ENCODE results near the gene GPR37.

GPR37 gene

DNA sequence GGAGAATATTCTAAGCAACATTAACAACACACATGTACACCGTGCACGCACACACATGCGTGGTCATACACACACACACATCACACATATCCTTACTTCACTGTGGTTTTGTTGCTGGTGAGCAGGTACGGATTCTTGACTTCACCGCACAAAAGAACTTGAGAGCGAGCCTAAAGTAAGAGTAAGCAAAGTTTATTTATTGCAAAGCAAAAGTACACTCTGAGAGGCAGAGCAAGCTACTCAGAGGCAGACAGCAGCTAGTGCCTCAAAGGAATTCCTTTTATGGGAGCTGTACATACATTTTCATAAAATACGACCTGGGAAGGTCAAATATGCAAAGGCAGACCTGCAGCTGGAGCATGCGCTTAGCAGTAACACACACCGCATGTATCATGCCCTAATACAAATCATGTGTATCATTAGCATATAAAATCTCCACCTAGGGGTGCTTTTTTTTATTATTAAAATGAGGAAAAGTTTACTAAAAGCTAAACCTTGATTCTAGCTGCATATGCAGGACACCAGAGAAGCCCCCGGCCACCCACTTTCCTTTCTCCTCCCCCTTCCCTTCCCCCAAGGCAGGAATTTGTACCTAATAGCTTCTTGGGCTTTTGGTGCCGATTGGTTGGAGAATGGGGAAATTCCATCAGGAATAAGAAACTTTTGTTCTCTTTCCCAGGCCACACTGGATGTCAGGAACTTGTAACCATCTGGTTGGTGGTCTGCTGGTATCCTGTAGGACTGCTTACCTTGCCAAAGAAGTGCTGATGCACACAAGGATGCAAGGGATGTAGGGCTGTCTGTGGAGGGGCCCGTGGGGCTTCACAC is 16.5 kb upstream of the GPR37 start:
- Histone ChIP-seq H3K27ac (no peak overlapping the region), H3K4me3 (no peak overlapping the region), H3K36me3 (no peaks in the 10 kb centered on the region), H4K20me1 (no peaks in the 10 kb centered on the region), H3K9me3 (replicated peaks in 1 of 11) (no peaks in the 10 kb centered on the region), H3K27me3 (no peaks in the 10 kb centered on the region), H3K4me2 (no peak overlapping the region), H3K9ac (no peak overlapping the region), H3K4me1 (peaks cover 0 to 17% (median 0%) of the 10 kb centered on the region in 10 experiments; a peak in 5 of 20 replicates)
- no peak for TF ChIP-seq Cebpa-rat (IDR thresholded peaks at IDR 0.05)

DNA sequence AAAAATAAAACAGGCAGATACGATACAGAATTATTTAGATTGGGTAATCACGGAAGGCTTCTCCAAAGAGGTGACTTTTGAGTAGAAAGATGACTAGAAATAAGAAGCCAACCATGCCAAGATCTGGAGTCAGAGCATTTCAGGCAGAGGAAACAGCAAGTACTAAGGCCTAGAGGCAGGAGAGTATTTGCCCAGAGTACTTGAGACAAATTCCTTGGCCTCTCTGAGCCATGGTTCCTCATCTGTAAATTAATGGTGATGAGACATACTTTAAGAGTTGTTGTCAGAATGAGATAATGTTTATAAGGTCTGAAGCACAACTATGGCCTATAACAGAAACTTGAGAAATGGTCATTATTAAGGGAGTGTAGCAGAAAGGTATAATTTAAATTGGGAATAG is 15.8 kb upstream of the GPR37 start:
- no peak for TF ChIP-seq Cebpa-rat (IDR thresholded peaks at IDR 0.05)
- Histone ChIP-seq H3K27me3 (no peaks in the 10 kb centered on the region), H3K9me3 (replicated peaks in 1 of 11) (no peaks in the 10 kb centered on the region), H3K27ac (no peak overlapping the region), H3K36me3 (no peaks in the 10 kb centered on the region), H3K4me3 (no peak overlapping the region), H4K20me1 (no peaks in the 10 kb centered on the region), H3K4me1 (peaks cover 0 to 17% (median 0%) of the 10 kb centered on the region in 10 experiments; a peak in 5 of 20 replicates), H3K9ac (no peak overlapping the region), H3K4me2 (no peak overlapping the region)

DNA sequence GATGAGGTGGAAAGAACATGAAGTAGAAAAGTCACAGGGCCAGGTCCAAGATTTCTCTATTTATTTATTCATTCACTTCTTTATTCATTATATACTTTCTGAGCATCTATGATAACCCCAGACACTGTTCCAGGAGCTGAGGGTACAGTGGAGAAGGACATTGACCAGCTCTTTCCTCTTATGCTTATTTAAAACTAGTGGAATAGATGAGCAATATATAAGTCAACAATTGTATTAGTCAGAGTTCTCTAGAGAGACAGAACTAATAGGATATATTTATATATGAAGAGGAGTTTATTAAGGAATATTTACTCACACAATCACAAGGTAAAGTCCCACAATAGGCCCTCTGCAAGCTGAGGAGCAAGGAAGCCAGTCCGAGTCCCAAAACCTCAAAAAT is 15.0 kb upstream of the GPR37 start:
- H3K4me3 ChIP-seq = no peak overlapping the region
- H3K4me1 ChIP-seq = peaks cover 0 to 17% (median 0%) of the 10 kb centered on the region in 10 experiments; a peak in 5 of 20 replicates
- H3K36me3 ChIP-seq = no peaks in the 10 kb centered on the region
- H3K9me3 ChIP-seq (replicated peaks in 1 of 11) = no peaks in the 10 kb centered on the region
- no peak overlapping the region for H3K27ac ChIP-seq
- no peak overlapping the region for H3K4me2 ChIP-seq
- TF ChIP-seq Cebpa-rat (IDR thresholded peaks at IDR 0.05) = no peak
- no peak overlapping the region for H3K9ac ChIP-seq
- H4K20me1 ChIP-seq = no peaks in the 10 kb centered on the region
- no peaks in the 10 kb centered on the region for H3K27me3 ChIP-seq

- no peak for TF ChIP-seq Cebpa-rat (IDR thresholded peaks at IDR 0.05)
- Histone ChIP-seq H3K27me3 (no peaks in the 10 kb centered on the region), H3K9ac (no peak overlapping the region), H3K4me1 (peaks cover 0 to 17% (median 0%) of the 10 kb centered on the region in 10 experiments; a peak in 5 of 20 replicates), H3K4me2 (no peak overlapping the region), H3K27ac (no peak overlapping the region), H3K9me3 (replicated peaks in 1 of 11) (no peaks in the 10 kb centered on the region), H3K36me3 (no peaks in the 10 kb centered on the region), H3K4me3 (no peak overlapping the region), H4K20me1 (no peaks in the 10 kb centered on the region)
These were observed 14.5 kb upstream of the GPR37 start for GRCh38 chr7:124780056-124780455.

- no peak overlapping the region for H3K4me2 ChIP-seq
- no peak overlapping the region for H3K4me3 ChIP-seq
- no peaks in the 10 kb centered on the region for H3K27me3 ChIP-seq
- H3K9me3 ChIP-seq (replicated peaks in 1 of 11) = no peaks in the 10 kb centered on the region
- H3K4me1 ChIP-seq = peaks cover 0 to 17% (median 0%) of the 10 kb centered on the region in 10 experiments; a peak in 5 of 20 replicates
- no peak for TF ChIP-seq Cebpa-rat (IDR thresholded peaks at IDR 0.05)
- H3K9ac ChIP-seq = no peak overlapping the region
- H3K27ac ChIP-seq = no peak overlapping the region
- no peaks in the 10 kb centered on the region for H3K36me3 ChIP-seq
- H4K20me1 ChIP-seq = no peaks in the 10 kb centered on the region
These were observed 14.0 kb upstream of the GPR37 start for GRCh38 chr7:124779620-124780019.

DNA sequence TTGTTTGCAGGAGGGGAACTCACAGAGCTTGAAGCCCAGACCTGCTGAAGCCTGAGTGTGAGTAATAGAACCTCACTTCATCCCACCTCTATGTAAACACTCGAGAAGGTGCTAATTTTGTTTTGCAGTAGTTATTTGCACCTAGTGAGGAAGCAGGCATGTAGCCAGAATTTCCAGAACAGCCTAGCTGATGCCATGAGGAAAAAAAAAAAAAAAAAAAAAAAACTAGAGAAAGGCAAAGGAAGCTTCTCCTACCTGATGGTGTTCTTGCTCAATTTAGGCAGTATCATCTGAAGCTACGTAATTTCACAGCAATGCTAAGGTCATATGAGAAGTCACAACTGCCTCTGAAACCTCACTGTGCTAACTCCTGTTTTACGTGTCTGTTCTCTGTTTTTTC is 13.6 kb upstream of the GPR37 start:
- H4K20me1 ChIP-seq = no peaks in the 10 kb centered on the region
- H3K4me1 ChIP-seq = peaks cover 0 to 17% (median 0%) of the 10 kb centered on the region in 10 experiments; a peak in 5 of 20 replicates
- H3K4me2 ChIP-seq = no peak overlapping the region
- H3K27me3 ChIP-seq = no peaks in the 10 kb centered on the region
- H3K36me3 ChIP-seq = no peaks in the 10 kb centered on the region
- H3K9ac ChIP-seq = no peak overlapping the region
- H3K4me3 ChIP-seq = no peak overlapping the region
- no peaks in the 10 kb centered on the region for H3K9me3 ChIP-seq (replicated peaks in 1 of 11)
- no peak overlapping the region for H3K27ac ChIP-seq
- TF ChIP-seq Cebpa-rat (IDR thresholded peaks at IDR 0.05) = no peak

DNA sequence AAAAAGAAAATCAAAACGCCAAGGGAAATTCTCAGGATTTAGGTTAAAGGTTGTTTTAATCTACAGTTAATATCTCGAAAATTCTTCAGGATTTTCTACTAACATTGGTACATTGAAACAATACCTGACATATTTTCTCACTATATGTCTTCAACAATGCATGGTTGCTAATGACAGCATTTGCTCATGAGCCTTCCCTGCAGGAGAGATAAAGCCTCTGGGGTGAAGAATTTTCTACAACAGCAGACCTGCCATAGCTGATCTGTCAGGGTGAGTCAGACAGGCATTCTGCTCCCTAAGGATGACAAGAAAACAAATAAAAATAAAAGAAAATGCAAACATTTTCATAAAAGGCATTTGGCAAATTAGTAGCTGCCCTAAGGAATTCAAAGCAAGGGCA is 11.7 kb upstream of the GPR37 start:
- no peaks in the 10 kb centered on the region for H3K36me3 ChIP-seq
- H3K4me2 ChIP-seq = no peak overlapping the region
- TF ChIP-seq Cebpa-rat (IDR thresholded peaks at IDR 0.05) = no peak
- H3K27me3 ChIP-seq = no peaks in the 10 kb centered on the region
- no peak overlapping the region for H3K4me3 ChIP-seq
- H3K9me3 ChIP-seq (replicated peaks in 1 of 11) = no peaks in the 10 kb centered on the region
- no peaks in the 10 kb centered on the region for H3K4me1 ChIP-seq
- H4K20me1 ChIP-seq = no peaks in the 10 kb centered on the region
- no peak overlapping the region for H3K27ac ChIP-seq
- no peak overlapping the region for H3K9ac ChIP-seq

GRCh38 chr7:124776153-124776552 is 10.6 kb upstream of the GPR37 start:
- Histone ChIP-seq H3K9ac (no peak overlapping the region), H3K9me3 (replicated peaks in 1 of 11) (no peaks in the 10 kb centered on the region), H3K4me2 (no peak overlapping the region), H3K27me3 (no peaks in the 10 kb centered on the region), H3K36me3 (no peaks in the 10 kb centered on the region), H3K4me1 (no peaks in the 10 kb centered on the region), H4K20me1 (no peaks in the 10 kb centered on the region), H3K27ac (no peak overlapping the region), H3K4me3 (no peak overlapping the region)
- no peak for TF ChIP-seq Cebpa-rat (IDR thresholded peaks at IDR 0.05)

DNA sequence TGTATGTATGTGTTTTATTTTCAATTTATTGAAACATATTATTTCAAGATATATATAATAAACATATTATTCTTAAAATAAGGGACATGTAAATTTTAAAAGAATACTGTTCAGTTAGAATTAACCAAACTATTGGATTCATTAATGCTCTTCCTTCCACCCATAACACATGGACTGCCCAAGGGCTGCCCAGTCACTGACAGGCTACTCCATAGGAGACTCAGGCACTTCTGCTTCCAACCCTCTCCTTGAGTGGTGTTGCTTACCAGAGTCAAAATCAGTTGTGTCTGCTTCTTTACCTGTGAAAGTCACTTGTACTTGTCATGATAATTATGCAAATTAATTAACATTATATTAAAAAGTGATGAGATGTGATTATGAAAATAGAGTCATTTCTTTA is 9.8 kb upstream of the GPR37 start:
- Histone ChIP-seq H3K9ac (no peak overlapping the region), H3K27ac (no peak overlapping the region), H3K27me3 (no peaks in the 10 kb centered on the region), H3K9me3 (replicated peaks in 1 of 11) (no peaks in the 10 kb centered on the region), H3K4me1 (no peaks in the 10 kb centered on the region), H4K20me1 (no peaks in the 10 kb centered on the region), H3K4me2 (no peak overlapping the region), H3K36me3 (no peaks in the 10 kb centered on the region), H3K4me3 (no peak overlapping the region)
- TF ChIP-seq Cebpa-rat (IDR thresholded peaks at IDR 0.05) = no peak

DNA sequence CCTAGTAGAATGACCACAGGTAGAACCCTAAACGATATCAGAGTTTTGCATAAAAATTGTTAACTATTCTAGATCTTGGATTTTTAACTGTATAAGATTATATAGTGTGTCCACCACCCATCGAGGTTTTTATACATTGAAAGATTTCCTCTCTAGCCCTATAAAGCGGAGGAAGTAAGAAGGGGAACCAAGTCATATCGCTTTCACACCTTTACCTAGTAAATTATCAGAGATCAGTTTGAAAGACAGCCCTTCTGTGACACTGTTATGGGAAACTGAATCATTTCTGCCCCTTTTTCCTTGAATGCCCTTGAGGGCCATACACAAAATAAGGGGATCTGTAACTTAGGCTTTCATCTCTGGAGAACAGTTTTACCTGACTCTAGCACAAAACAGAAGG is 8.3 kb upstream of the GPR37 start:
- Histone ChIP-seq H3K27me3 (no peaks in the 10 kb centered on the region), H3K4me2 (no peak overlapping the region), H3K27ac (no peak overlapping the region), H3K36me3 (no peaks in the 10 kb centered on the region), H3K9me3 (replicated peaks in 1 of 11) (no peaks in the 10 kb centered on the region), H3K4me1 (no peaks in the 10 kb centered on the region), H4K20me1 (no peaks in the 10 kb centered on the region), H3K9ac (no peak overlapping the region), H3K4me3 (no peak overlapping the region)
- TF ChIP-seq Cebpa-rat (IDR thresholded peaks at IDR 0.05) = no peak

Data from BLaER1 treated with 17β-estradiol and CSF1 and Interleukin-3, amounts not matched to agents 10 nM and 100 nM (cell line).